ENCODE measurements around the gene XRCC4. TPM values are rescaled to one million over a fixed set of nuclear protein-coding genes. Genes with fewer than 3 reads are reported as not detected.

Gene XRCC4
- polyA plus RNA-seq, 1 donor (not counting 4 experiments of a cell fraction or from before 2014, with no cell fraction given), result 10.9 TPM

GRCh38 chr5:83227611-83228010, 150.3 kb downstream of the XRCC4 start:
- TF ChIP-seq EZH2 (IDR thresholded peaks at IDR 0.05; ENCODE audit: low read length) (no peak), CTCF (optimal IDR thresholded peaks at IDR 0.05 in 1 of 3, IDR thresholded peaks at IDR 0.05 in 1 of 3, conservative IDR thresholded peaks at IDR 0.05 in 1 of 3; ENCODE audit: extremely low read depth in 1 of 3, insufficient read depth in 2 of 3, low read length in 3 of 3) (no peak)
- no peak for DNase-seq (ENCODE audit: low read depth, low spot score)

GRCh38 chr5:83230511-83230910, 153.2 kb downstream of the XRCC4 start:
- H4K20me1 ChIP-seq (ENCODE audit: control insufficient read depth, extremely low read depth, insufficient read depth, low read length), result no peaks in the 10 kb centered on the region

More at GRCh38 chr5:83227611-83228010, 150.3 kb downstream of the XRCC4 start:
- dilution Hi-C loops (cut with MboI; ENCODE audit: extremely low pct_ligation_motif_present, low sequenced_read_pairs), result no loop called here
- no peaks in the 10 kb centered on the region for H3K9me1 ChIP-seq (ENCODE audit: control insufficient read depth, extremely low read depth, insufficient read depth, low read length)
- no peaks in the 10 kb centered on the region for H3K27me3 ChIP-seq (ENCODE audit: control insufficient read depth, extremely low read depth, insufficient read depth, low read length)
- peaks cover 8% of the 10 kb centered on the region for H3K4me1 ChIP-seq (ENCODE audit: control insufficient read depth, extremely low read depth, insufficient read depth, low read length)
- H3K4me2 ChIP-seq (ENCODE audit: control insufficient read depth, extremely low read depth, insufficient read depth, low read depth, low read length), result no peak overlapping the region
- no peaks in the 10 kb centered on the region for H3K36me3 ChIP-seq (ENCODE audit: control insufficient read depth in 2 of 2, extremely low read depth in 1 of 2, insufficient read depth in 2 of 2, low read length in 2 of 2)
- no peak overlapping the region for H3K4me3 ChIP-seq (ENCODE audit: control insufficient read depth in 2 of 3, extremely low read depth in 1 of 3, insufficient read depth in 2 of 3, low read depth in 1 of 3, low read length in 3 of 3)
- no peaks in the 10 kb centered on the region for H3K9me3 ChIP-seq (ENCODE audit: control insufficient read depth, low read depth, low read length)
- H4K20me1 ChIP-seq (ENCODE audit: control insufficient read depth, extremely low read depth, insufficient read depth, low read length), result no peaks in the 10 kb centered on the region
- H2AFZ ChIP-seq (ENCODE audit: control insufficient read depth, low read length), result no peak overlapping the region
- FAIRE-seq, result no peak
- no peak overlapping the region for H3K9ac ChIP-seq (ENCODE audit: control insufficient read depth, extremely low read depth, insufficient read depth, low read length)
- no peaks in the 10 kb centered on the region for H3K79me2 ChIP-seq (ENCODE audit: control insufficient read depth, insufficient read depth, low read length)
- H3K27ac ChIP-seq (ENCODE audit: control insufficient read depth, insufficient read depth, low read length), result no peak overlapping the region

More at GRCh38 chr5:83230511-83230910, 153.2 kb downstream of the XRCC4 start:
- Histone ChIP-seq H3K27me3 (ENCODE audit: control insufficient read depth, extremely low read depth, insufficient read depth, low read length) (no peaks in the 10 kb centered on the region), H3K9me3 (ENCODE audit: control insufficient read depth, low read depth, low read length) (no peaks in the 10 kb centered on the region), H3K4me3 (ENCODE audit: control insufficient read depth in 2 of 3, extremely low read depth in 1 of 3, insufficient read depth in 2 of 3, low read depth in 1 of 3, low read length in 3 of 3) (no peak overlapping the region), H3K9ac (ENCODE audit: control insufficient read depth, extremely low read depth, insufficient read depth, low read length) (no peak overlapping the region), H2AFZ (ENCODE audit: control insufficient read depth, low read length) (no peak overlapping the region), H3K9me1 (ENCODE audit: control insufficient read depth, extremely low read depth, insufficient read depth, low read length) (no peaks in the 10 kb centered on the region), H3K36me3 (ENCODE audit: control insufficient read depth in 2 of 2, extremely low read depth in 1 of 2, insufficient read depth in 2 of 2, low read length in 2 of 2) (no peaks in the 10 kb centered on the region), H3K4me2 (ENCODE audit: control insufficient read depth, extremely low read depth, insufficient read depth, low read depth, low read length) (no peak overlapping the region), H3K79me2 (ENCODE audit: control insufficient read depth, insufficient read depth, low read length) (no peaks in the 10 kb centered on the region), H3K4me1 (ENCODE audit: control insufficient read depth, extremely low read depth, insufficient read depth, low read length) (no peaks in the 10 kb centered on the region), H3K27ac (ENCODE audit: control insufficient read depth, insufficient read depth, low read length) (no peak overlapping the region)
- FAIRE-seq (no peak), DNase-seq (ENCODE audit: low read depth, low spot score) (no peak)
- dilution Hi-C loops (cut with MboI; ENCODE audit: extremely low pct_ligation_motif_present, low sequenced_read_pairs), result no loop called here
- TF ChIP-seq CTCF (optimal IDR thresholded peaks at IDR 0.05 in 1 of 3, IDR thresholded peaks at IDR 0.05 in 1 of 3, conservative IDR thresholded peaks at IDR 0.05 in 1 of 3; ENCODE audit: extremely low read depth in 1 of 3, insufficient read depth in 2 of 3, low read length in 3 of 3), result no peak
- TF ChIP-seq EZH2 (IDR thresholded peaks at IDR 0.05; ENCODE audit: low read length), result no peak

Data from keratinocyte (primary cell).